ENCODE results near the gene WDR91. TPM values are rescaled to one million over a fixed set of nuclear protein-coding genes. Genes with fewer than 3 reads are reported as not detected.

The WDR91 gene
- total and polyA plus RNA-seq, 2 donors (not counting 3 experiments of a cell fraction or from before 2014, with no cell fraction given) = 6.7 to 7.0 TPM

GRCh38 chr7:135238112-135238744 lies 26.9 kb upstream of the WDR91 start:
- no peak overlapping the region for H3K4me3 ChIP-seq (replicated peaks in 1 of 3; ENCODE audit: insufficient read depth in 1 of 3, low read depth in 1 of 3, low read length in 3 of 3)
- H3K9me1 ChIP-seq (replicated peaks; ENCODE audit: control insufficient read depth, extremely low read depth, insufficient read depth, low read length) = no peaks in the 10 kb centered on the region
- peaks cover 0 to 8% of the 10 kb centered on the region in 2 experiments for H3K27me3 ChIP-seq (ENCODE audit: control insufficient read depth in 2 of 2, insufficient read depth in 2 of 2, low read length in 2 of 2)
- TF ChIP-seq FOS (IDR thresholded peaks at IDR 0.05; ENCODE audit: borderline replicate concordance, insufficient read depth, low read length) (no peak), CTCF (IDR thresholded peaks at IDR 0.05; ENCODE audit: extremely low read depth in 1 of 2, insufficient read depth in 1 of 2, low read depth in 1 of 2, low read length in 2 of 2) (peak; percentile 30 to 41), GATA2 (IDR thresholded peaks at IDR 0.05; ENCODE audit: insufficient read depth, insufficient read length, low read depth, low read length) (no peak)
- dilution Hi-C loops (cut with MboI; ENCODE audit: extremely low pct_ligation_motif_present, low sequenced_read_pairs) (no loop called here), intact Hi-C loops (cut with micrococcal nuclease) (no loop called here)
- H3K4me1 ChIP-seq (ENCODE audit: control insufficient read depth, extremely low read depth, insufficient read depth, low read length) = no peaks in the 10 kb centered on the region
- H3K36me3 ChIP-seq (ENCODE audit: control insufficient read depth in 2 of 2, extremely low read depth in 1 of 2, insufficient read depth in 2 of 2, low read length in 2 of 2) = no peaks in the 10 kb centered on the region
- DNase-seq (ENCODE audit: low read depth, low spot score) (no peak), FAIRE-seq (no peak)
- ChIA-PET CTCF (interaction anchor here (0.9 kb wide), 2 partner anchors 20 to 282 kb away, joined by 3 read pairs; no protein-coding TSS in a partner anchor), POLR2A (no interaction called here)
- no peaks in the 10 kb centered on the region for H3K9me3 ChIP-seq (replicated peaks; ENCODE audit: control insufficient read depth, insufficient read depth, low read length)
- H3K79me2 ChIP-seq (ENCODE audit: control insufficient read depth, insufficient read depth, low read length) = no peaks in the 10 kb centered on the region
- no peak overlapping the region for H3K4me2 ChIP-seq (ENCODE audit: insufficient read depth, low read length)
- no peak overlapping the region for H2AFZ ChIP-seq (ENCODE audit: low read depth, low read length)
- no peaks in the 10 kb centered on the region for H4K20me1 ChIP-seq (replicated peaks; ENCODE audit: control insufficient read depth, extremely low read depth, insufficient read depth, low read length)
- no peak overlapping the region for H3K9ac ChIP-seq (replicated peaks; ENCODE audit: extremely low read depth, insufficient read depth, low read length)
- H3K27ac ChIP-seq (ENCODE audit: insufficient read depth, low read depth, low read length) = no peak overlapping the region
- BruUV-seq (replicated peaks) = no TSS peak

GRCh38 chr7:135236727-135237126 lies 25.4 kb upstream of the WDR91 start:
- H3K9me3 ChIP-seq (replicated peaks; ENCODE audit: control insufficient read depth, insufficient read depth, low read length) = no peaks in the 10 kb centered on the region
- no peaks in the 10 kb centered on the region for H3K9me1 ChIP-seq (replicated peaks; ENCODE audit: control insufficient read depth, extremely low read depth, insufficient read depth, low read length)
- DNase-seq (ENCODE audit: low read depth, low spot score) = no peak
- H3K27me3 ChIP-seq (ENCODE audit: control insufficient read depth in 2 of 2, insufficient read depth in 2 of 2, low read length in 2 of 2) = peaks cover 0 to 1% of the 10 kb centered on the region in 2 experiments
- BruUV-seq (replicated peaks) = no TSS peak
- H3K9ac ChIP-seq (replicated peaks; ENCODE audit: extremely low read depth, insufficient read depth, low read length) = no peak overlapping the region
- ChIA-PET CTCF (interaction anchor here (1.1 kb wide), 1 partner anchor 13 kb away, joined by 3 read pairs; no protein-coding TSS in a partner anchor), POLR2A (no interaction called here)
- no peak overlapping the region for H3K27ac ChIP-seq (ENCODE audit: insufficient read depth, low read depth, low read length)
- H3K79me2 ChIP-seq (ENCODE audit: control insufficient read depth, insufficient read depth, low read length) = no peaks in the 10 kb centered on the region
- H3K4me1 ChIP-seq (ENCODE audit: control insufficient read depth, extremely low read depth, insufficient read depth, low read length) = no peaks in the 10 kb centered on the region
- no peak overlapping the region for H3K4me2 ChIP-seq (ENCODE audit: insufficient read depth, low read length)
- H3K36me3 ChIP-seq (ENCODE audit: control insufficient read depth in 2 of 2, extremely low read depth in 1 of 2, insufficient read depth in 2 of 2, low read length in 2 of 2) = no peaks in the 10 kb centered on the region
- no peak overlapping the region for H2AFZ ChIP-seq (ENCODE audit: low read depth, low read length)
- no peak for TF ChIP-seq POLR2A (IDR thresholded peaks at IDR 0.05; ENCODE audit: low read depth, low read length)
- TF ChIP-seq MAX (IDR thresholded peaks at IDR 0.05; ENCODE audit: insufficient read depth, insufficient read length) = no peak
- no peak for TF ChIP-seq JUN (IDR thresholded peaks at IDR 0.05; ENCODE audit: borderline replicate concordance, insufficient read depth, insufficient read length, low read depth)
- TF ChIP-seq POLR2AphosphoS5 (IDR thresholded peaks at IDR 0.05; ENCODE audit: insufficient read depth, low read depth, low read length) = no peak
- no peaks in the 10 kb centered on the region for H4K20me1 ChIP-seq (replicated peaks; ENCODE audit: control insufficient read depth, extremely low read depth, insufficient read depth, low read length)
- no peak overlapping the region for H3K4me3 ChIP-seq (replicated peaks in 1 of 3; ENCODE audit: insufficient read depth in 1 of 3, low read depth in 1 of 3, low read length in 3 of 3)
- intact Hi-C loops (cut with micrococcal nuclease) (no loop called here), dilution Hi-C loops (cut with MboI; ENCODE audit: extremely low pct_ligation_motif_present, low sequenced_read_pairs) (no loop called here)
- FAIRE-seq = no peak

Measured in endothelial cell of umbilical vein (primary cell).